GM21526 (cell line): ENCODE results near the gene AGXT2.

Source experiments
- ATAC-seq: cut with Tn5 transposase; IDR thresholded peaks from one replicate; pipeline ENCODE4 v1.9.1; 2021; ENCODE audit warnings: moderate library complexity; ENCODE audit not compliant: unreplicated experiment, low FRiP score

The AGXT2 gene, protein sequence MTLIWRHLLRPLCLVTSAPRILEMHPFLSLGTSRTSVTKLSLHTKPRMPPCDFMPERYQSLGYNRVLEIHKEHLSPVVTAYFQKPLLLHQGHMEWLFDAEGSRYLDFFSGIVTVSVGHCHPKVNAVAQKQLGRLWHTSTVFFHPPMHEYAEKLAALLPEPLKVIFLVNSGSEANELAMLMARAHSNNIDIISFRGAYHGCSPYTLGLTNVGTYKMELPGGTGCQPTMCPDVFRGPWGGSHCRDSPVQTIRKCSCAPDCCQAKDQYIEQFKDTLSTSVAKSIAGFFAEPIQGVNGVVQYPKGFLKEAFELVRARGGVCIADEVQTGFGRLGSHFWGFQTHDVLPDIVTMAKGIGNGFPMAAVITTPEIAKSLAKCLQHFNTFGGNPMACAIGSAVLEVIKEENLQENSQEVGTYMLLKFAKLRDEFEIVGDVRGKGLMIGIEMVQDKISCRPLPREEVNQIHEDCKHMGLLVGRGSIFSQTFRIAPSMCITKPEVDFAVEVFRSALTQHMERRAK

DNA sequence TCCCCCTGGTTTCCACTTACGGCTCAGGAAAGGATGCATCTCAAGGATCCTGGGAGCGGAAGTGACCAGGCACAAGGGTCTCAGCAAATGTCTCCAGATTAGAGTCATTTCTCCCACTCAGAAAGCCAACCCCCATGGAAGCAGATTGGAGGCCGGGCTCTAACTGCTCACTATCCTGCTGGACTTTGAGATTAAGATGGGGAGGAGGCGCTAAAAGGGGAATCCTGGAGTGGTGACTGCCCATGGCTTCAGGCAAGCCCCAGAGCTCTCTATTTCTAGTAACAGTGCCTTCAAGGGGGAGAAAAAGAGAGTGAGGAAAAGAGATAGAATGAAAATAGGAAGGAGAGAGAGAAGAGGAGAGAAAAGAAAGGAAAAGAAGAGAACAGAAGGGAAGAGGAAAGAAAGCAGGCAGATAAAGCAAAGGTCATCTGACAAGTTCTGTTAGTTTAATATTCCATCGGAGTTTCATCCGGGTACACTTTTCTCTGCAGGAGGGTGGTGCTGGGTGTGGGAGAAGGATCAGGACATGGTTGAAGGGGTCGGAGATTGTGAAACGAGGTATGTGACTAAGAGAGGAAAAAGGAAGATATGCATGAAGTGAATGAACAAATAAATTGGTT, at the start of gene AGXT2:
TSS of gene AGXT2 (minus strand) at position 165 of the 620 bp plus-strand sequence. CDS start at position 108, 57 bp downstream.
- no peak for ATAC-seq

DNA sequence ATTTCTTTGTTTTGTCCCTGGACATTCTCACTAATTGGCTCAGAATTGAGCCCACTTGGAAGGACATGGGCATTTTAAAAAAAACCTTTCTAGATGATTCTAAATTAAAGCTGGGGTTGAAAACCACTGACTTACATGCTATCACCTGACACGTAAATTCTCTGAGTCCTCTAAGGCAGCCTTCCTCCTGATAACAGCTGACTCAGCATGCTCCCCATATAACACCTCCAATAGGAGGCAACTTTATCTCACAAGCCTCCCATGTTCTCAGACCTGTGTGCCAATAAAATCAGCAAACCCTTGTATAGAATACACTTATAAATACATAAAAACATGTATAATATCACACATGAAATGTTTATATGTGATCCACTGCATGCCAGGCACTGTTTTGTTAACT, 49.2 kb upstream of the AGXT2 start:
- ATAC-seq: no peak

DNA sequence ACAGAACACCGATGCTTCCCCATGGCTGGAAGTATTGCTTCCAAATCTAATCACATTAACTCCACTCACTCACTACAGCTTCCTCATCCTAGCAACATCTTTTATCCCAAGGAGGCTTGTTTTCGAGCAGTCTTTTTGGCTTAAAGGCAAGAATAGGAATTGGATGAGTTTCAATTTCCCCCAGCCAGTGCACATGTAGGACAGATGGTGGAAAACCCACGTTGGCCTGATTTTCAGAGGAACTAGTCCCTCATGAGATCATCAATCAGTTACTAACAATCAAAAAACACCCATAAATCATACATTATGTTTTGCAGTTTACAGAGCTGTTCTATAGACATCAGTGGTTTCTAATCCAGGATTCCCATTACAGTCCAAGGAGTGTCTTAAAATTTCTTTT, 48.5 kb upstream of the AGXT2 start:
- ATAC-seq: no peak

DNA sequence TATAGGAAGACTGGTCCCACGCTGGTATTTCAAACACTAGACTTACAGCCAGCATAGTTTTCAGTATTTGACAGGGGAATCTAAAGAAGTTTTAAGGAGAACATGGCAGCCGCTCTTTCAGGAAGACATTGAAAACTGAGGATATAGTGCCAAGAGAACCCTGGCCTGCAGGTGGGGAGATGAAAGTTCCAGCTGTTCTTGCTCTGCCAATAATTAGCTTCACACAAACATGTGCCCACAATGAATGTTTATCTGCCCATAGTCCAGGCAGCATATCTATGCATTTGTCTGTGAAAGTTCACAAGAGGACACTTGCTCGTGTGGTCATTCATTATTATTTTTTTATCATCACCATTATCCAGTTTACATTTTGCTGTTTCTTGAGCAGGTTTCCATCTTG, 47.6 kb upstream of the AGXT2 start:
- no peak for ATAC-seq

DNA sequence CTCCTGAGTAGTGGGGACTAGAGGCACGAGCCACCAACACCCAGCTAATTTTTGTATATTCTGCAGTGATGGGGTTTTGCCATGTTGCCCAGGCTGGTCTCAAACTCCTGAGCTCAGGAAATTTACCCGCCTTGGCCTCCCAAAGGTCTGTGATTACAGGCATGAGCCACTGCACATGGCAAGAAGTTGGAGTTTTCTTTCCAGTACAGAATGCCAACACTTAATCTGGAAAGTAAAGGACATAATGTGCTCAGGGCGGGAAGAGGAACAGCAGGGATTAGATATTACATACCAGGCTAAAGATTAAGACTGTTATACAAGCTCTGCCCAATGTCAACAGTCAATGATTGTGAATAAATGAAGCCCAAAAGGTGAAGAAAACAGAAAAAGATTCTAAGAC, 47.2 kb upstream of the AGXT2 start:
- no peak for ATAC-seq

DNA sequence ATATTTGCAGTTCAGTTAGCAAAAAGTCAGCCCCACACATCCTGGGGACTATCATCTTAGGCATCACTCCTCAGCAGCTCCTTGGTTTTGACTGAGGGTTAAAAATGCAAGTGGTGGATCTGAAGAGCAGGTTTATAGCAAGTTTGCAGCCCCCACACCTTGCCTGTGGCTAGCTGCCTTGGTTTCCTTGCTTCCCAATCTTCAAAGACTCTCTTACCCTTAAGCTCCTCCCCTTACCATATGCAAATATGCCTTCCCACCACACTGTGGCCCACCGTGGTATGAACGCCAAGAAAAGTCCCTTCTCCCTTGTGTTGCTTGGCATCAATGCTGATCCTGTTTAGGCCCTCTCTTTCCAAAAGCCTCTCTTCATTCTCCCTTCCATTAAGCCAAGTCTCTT, 45.0 kb upstream of the AGXT2 start:
- ATAC-seq: no peak

DNA sequence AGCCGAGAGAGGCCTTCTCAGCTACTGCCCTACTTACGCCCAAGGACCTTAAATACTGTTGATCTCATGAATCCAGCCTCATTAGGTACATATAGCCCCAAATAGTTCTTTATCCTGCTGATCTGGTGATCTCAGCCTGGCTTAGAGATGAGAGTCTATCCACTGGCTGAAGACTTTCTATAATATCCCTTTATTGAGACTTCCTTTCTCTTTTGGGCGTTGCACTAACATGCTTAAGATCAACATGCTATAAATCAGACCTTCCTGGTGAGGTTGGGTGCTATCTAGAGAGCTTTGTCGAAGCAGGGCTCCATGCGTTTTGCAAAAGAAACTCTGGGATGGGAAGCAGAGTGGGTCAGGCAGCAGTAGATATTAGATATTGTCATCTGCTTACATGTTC, 44.0 kb upstream of the AGXT2 start:
- ATAC-seq: no peak

DNA sequence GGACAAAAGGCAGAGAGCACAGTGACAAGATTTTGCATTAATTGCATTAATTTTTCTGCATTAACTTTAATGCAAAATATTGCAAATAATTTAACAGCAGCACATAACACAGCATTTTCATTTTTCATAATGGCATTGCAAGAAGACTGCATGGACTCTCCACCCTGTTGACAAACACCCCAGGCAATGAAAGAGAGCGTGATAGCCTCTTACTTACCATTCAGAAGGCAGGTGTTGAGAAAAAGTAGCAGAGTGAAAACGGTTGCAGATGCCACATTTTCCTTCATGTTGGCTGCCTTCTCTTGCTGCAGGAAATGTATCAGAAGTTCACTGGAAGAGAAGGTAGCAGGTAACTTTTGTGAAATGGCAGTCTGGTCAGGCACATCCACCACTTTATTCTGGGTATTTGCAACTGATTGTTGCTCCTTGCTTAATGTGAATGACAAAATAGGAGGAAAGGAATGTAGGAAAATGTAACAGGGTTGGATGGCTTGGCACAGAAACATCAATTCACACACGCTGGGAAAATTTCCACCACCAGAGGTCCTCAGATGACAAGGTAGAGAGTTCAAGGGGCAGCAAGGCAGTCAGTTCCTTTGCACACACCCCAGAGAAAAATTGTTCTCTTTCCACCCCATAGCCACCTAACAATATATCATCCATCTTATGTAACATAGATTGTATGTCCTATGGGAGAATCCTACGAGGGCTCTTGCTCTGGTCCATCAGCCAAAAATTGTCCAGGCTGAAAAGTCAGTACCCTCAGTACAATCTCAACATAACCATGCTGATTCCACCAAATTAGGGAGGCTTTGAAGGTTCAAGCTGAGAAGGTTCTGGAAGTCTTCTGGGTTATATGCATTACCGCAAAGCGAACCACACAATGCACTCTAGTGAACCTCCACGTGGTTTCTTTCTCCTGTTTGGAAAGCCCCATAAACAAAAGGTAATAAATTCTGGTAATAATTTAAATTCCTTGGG, 41.9 kb upstream of the AGXT2 start:
- no peak for ATAC-seq

DNA sequence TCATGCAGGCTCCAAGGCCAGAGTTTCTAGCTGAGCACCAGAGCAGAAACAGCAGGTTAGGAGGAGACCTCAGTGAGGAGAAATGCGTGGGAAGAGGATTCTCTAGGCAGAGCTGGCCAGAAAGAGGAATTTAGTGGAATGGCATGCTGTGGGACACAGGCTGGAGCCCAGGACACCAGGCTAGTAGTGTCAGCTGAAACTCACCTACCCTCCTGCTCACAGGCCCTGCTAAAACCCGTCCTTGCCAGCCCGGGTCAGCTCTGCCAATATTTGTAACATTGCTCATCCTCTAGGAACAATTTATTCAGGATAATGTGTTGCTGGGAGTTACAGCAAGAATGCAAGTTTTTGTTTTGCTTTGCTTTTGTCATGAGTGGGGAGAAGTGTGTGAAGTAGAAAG, 40.2 kb upstream of the AGXT2 start:
- ATAC-seq: no peak

DNA sequence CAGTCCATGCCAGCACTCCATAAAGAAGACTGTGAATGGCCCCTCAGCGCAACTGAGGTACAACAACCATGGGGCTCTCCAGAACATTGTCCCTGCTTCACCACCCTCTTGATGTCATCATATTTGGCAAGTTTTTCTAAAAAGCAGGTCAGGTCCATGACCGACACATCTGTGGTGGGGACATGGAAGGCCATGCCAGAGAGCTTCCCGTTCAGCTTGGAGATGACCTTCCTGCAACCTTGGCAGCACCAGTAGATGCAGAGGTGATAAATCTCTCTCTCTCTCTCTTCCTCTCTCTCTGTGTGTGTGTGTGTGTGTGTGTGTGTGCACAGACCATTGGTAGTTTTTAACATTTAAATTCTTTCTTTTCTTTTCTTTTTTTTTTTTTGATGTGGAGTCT, 35.4 kb upstream of the AGXT2 start:
- ATAC-seq: no peak

DNA sequence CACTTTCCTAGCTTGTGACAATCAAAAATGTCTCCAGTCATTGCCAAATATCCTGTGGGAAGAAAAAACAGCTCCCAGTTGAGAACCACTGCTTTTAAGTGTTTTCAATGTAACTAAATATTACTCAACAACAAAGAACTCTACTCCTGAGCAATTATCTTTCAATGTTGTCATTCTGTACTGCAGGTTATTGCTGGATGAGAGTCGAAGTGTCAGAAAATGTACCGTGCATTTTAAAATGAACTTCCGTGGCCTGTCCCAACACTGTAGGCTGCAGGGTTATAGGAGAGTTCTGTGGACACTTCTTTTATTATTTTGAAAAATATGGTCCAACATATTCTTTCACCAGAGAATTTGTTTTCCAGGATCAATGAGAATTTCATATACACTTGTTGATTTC, 34.8 kb upstream of the AGXT2 start:
- ATAC-seq: no peak

DNA sequence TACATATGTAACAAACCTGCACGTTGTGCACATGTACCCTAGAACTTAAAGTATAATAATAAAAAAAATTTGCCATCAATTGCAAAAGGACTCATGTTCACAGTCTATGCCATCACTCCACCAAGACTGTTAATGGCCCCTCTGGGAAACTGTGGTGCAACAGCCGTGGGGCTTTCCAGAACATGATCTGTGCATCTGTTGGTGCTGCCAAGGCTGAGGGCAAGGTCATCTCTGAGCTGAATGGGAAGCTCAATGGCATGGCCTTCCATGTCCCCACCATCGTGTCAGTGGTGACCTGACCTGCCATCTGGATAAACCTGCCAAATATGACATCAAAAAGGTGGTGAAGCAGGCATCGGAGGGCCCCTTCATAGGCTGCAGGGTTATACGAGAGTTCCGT, 33.4 kb upstream of the AGXT2 start:
- no peak for ATAC-seq

DNA sequence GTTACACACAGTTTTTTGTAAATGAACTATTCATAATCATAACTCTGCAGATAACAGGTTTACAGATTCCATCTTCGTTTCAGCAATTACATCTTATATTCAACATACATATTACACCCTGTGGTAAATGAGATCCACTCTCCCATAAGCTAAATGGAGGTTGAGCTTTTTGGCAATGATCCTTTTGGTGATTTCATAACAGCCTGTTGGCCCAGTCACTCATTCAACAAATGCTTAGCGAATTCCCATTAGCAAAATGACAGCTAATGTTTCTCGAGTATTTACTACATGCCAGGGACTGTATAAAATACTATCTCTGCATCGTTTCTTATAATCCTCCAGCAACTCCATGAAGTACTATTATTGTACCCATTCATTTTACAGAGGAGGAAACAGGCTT, 25.4 kb upstream of the AGXT2 start:
- no peak for ATAC-seq

DNA sequence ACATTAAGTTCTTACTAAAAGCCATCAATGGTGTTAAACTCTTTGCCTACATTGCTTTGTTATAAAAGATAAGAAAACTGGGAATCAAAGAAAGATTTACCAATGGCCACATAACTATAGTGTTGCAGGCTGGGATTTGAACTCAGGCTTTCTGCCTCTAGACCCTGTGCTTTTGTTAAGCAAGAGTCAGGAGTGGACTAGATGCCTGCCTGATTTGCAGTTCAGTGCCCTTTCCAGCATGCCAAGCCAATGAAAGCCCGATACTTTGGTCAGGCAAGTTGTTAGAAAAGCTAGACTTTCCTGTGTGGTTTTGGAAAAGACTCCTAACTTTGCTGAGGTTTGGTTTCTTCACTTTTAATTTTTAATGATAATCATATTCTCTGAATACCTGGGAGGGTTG, 21.4 kb upstream of the AGXT2 start:
- no peak for ATAC-seq

DNA sequence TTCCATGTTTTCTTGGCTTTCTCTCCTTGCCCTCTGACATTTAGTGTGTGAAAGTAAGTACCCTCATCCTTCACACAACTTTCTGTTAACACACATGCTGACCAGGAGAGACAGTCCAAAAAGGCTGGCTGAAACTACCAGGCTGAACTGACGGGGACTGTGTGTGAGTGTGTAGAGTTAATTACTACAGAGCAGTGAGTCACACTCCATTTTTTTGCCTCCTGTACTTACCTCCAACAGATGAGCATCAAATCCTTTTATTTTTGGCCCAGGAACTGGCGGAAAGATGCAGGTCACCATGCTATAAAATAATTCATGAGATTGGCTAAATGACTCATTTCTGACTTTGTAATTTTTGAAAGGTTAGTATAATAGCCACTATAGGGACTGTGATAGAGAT, 20.2 kb upstream of the AGXT2 start:
- no peak for ATAC-seq

DNA sequence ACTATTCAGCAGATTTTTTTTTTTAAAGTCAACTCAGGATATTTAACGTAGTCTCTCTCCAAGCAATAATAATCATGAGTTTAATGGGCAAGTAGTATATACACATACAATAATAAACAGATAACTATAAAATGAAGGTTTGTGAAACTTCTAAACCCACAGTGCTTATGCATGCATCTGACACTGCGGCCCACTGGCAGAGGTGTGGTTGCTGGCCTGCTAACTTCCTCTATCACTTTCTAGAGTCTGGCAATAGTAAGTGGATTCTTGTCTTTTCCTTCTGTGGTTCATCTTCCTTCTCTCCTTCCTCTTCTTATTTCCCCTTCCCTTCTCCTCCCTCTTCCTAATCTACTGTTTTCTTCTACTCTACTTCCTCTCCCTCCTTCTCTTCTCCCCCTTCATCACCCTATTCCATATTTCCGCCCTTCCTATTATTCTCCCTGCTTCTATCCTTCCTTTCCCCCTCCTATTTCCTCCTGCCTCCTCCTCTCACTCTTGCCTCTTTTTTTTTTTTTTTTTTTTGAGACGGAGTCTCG, 18.6 kb upstream of the AGXT2 start:
- ATAC-seq: peak; percentile 72

DNA sequence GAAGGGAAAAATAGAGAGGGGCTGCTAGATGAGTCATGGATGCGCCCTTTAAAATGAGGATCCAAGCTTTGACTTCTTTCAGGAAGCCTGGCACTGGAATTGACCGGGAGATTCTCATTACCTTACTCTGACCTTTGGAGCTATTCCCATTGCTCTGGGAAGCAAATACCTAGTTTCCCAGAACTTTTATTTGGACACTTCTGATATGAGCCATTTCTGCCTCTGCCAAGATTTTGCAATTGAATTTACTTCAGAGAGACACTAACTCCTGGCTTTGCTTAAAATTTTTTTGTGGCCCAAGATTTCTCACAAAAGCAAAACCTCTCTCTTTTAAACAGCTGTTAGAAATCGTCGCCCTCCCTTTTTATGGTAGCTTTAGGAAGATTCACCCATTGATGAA, 15.7 kb upstream of the AGXT2 start:
- no peak for ATAC-seq

DNA sequence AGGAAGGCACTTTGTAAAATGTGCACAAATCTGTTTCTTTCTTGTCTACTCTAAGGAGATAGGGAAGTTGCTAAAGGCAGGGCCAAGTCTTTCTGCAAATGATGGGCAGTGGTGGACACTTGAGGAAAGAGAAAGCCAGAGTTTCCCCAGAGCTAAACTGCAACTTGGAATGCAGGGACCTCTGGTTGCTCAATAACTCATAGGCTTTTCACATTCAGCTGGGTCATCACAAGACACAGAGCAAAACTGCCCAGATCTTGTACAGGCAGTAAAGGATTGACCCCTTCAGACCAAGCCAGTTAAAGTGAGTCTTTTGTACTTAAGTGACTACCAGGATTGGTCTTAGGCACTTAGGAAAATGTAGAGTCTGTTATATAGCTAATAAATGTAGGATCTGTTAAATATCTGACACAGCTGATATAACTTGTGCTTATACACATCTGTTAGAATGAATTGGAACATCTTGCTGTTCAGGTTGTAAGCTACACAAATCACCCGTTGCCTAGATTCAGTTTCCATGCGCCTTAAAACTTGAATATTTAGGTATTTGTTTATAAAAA, 13.5 kb upstream of the AGXT2 start:
- ATAC-seq: no peak

DNA sequence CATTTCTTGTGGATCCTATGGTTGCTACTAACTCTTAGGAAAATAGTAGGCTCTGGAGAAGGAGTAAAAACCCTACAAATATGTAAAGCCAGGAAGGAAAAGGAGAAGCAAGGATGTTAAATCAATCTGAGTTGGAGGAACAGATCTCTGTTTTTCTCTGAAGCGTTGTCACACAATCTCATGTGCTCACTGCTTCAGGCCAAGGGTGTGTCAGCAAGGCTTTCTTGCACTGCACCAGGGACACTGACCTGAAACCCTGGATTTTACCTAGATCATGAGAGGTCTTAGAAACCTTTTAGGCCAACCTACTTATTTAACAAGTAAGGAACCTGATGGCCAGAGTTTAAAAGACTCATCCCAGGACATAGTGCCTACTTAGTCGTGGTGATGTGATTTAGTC, 12.5 kb upstream of the AGXT2 start:
- no peak for ATAC-seq

DNA sequence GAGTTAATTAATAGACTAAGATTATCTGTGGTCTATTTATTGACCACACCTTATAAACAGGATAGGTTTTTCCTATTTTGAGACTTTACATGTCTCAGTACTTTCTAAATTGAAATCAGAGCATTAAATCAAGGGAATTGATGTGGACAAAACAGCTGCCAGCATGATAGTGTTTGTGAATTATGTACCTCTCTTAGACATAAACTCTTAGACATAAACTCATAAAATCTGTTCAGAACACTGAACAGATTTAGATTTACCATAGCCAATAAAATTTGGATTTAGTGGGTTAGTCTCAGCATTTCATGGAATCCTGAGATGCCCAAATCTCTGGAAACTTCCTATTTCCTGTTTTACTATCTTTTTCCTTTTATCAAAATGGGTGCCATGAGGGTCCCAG, 11.5 kb upstream of the AGXT2 start:
- no peak for ATAC-seq
